Panc1 (cell line): ENCODE measurements around the gene C2CD3. TPM values are rescaled to one million over a fixed set of nuclear protein-coding genes. Genes with fewer than 3 reads are reported as not detected.

Experiments used
- ATAC-seq: fragments of 200-7000 bp; cut with Tn5 transposase; 2 replicates; pipeline ENCODE4 v1.9.1; 2020; ENCODE audit warnings: mild to moderate bottlenecking, moderate library complexity
- BruUV-seq: library from RNA; stranded (reverse); fragments of 400-500 nt; replicated peaks from 2 replicates; lab custom pipeline; 2021; lab: Mats Ljungman, UMichigan
- CTCF ChIA-PET: fragments of 300-600 bp; sonication (Branson Sonifier 250); formaldehyde crosslinking; loops from one replicate; lab custom pipeline; 2022; ENCODE audit warnings: antibody characterized with exemption; lab: Charles Lee
- POLR2A ChIA-PET: fragments of 300-600 bp; sonication (Branson Sonifier 250); formaldehyde crosslinking; loops from one replicate; lab custom pipeline; 2022; ENCODE audit warnings: antibody characterized with exemption; lab: Charles Lee
- DNase-seq: peaks from one replicate; pipeline ENCODE4 v3.0.0-alpha.2; 2010; ENCODE audit warnings: low read depth, low spot score
- H3K27ac ChIP-seq: 2 replicates; pipeline ENCODE4 v1.5.1; 2011; ENCODE audit warnings: mild to moderate bottlenecking, low read length, inconsistent platforms
- H3K27me3 ChIP-seq: fragments of 200-500 bp; sonication (Bioruptor generic); 2 replicates; pipeline ENCODE4 v1.6.0; 2014; ENCODE audit warnings: low read length, inconsistent platforms; ENCODE audit not compliant: control insufficient read depth, insufficient read depth
- H3K36me3 ChIP-seq: fragments of 200-500 bp; sonication (Bioruptor generic); 2 replicates; pipeline ENCODE4 v1.5.1; 2014; ENCODE audit warnings: inconsistent platforms, mild to moderate bottlenecking, low read length, moderate library complexity; ENCODE audit not compliant: control insufficient read depth, insufficient read depth
- H3K4me1 ChIP-seq: 2 replicates; pipeline ENCODE4 v1.5.1; 2011; ENCODE audit warnings: inconsistent platforms, mild to moderate bottlenecking, low read length, moderate library complexity; ENCODE audit not compliant: control insufficient read depth, insufficient read depth
- H3K4me3 ChIP-seq, 2 experiments: 2 replicates each; pipeline ENCODE4 v1.5.1; 2011 to 2012; ENCODE audit warnings: low read depth in 2 of 2, low read length in 2 of 2, mild to moderate bottlenecking in 2 of 2, inconsistent platforms in 1 of 2, moderate library complexity in 1 of 2
- H3K9me3 ChIP-seq: fragments of 200-500 bp; sonication (Bioruptor generic); 2 replicates; pipeline ENCODE4 v1.5.1; 2014; ENCODE audit warnings: low read depth, mild to moderate bottlenecking, inconsistent platforms, low read length, moderate library complexity; ENCODE audit not compliant: control insufficient read depth, insufficient read depth
- POLR2AphosphoS5 ChIP-seq: IDR thresholded peaks from 2 replicates; pipeline ENCODE4 v1.6.1; 2012; ENCODE audit warnings: mild to moderate bottlenecking, low read depth, low read length, moderate library complexity
- REST ChIP-seq, 2 experiments: IDR thresholded peaks; 2 replicates each; pipeline ENCODE4 v1.6.1; 2011 to 2012; ENCODE audit warnings: low read depth in 2 of 2, control low read depth in 1 of 2, low read length in 1 of 2, mild to moderate bottlenecking in 1 of 2, moderate library complexity in 1 of 2; ENCODE audit not compliant: insufficient read depth in 1 of 2
- SIN3A ChIP-seq: IDR thresholded peaks from 2 replicates; pipeline ENCODE4 v1.6.1; 2012; ENCODE audit warnings: low read depth, mild to moderate bottlenecking, low read length, moderate library complexity, borderline replicate concordance; ENCODE audit not compliant: insufficient read depth
- TCF7L2 ChIP-seq: IDR thresholded peaks from 2 replicates; pipeline ENCODE4 v1.6.1; 2011; ENCODE audit warnings: mild to moderate bottlenecking, low read depth, low read length, inconsistent platforms
- in situ Hi-C: cut with HindIII; loops from 2 replicates; pipeline ENCODE4 v1.10.0; 2016; ENCODE audit warnings: low sequenced_read_pairs, low pct_unique_long_range_greater_than_20kb
- intact Hi-C: fragments of 100-400 bp; cut with micrococcal nuclease; formaldehyde crosslinking; loops from one replicate; pipeline ENCODE4 v1.10.0; 2022; ENCODE audit not compliant: unreplicated experiment
- total RNA-seq: library from RNA; stranded (reverse); gene quantifications from one replicate; pipeline ENCODE4 v1.2.1, GENCODE V29; 2021; ENCODE audit not compliant: unreplicated experiment
- TF ChIP-seq, protein P1 (sequence below): fragments of 450-650 bp; IDR thresholded peaks from 2 replicates; pipeline ENCODE4 v1.5.1; 2017; ENCODE audit warnings: mild to moderate bottlenecking

The C2CD3 gene
- total RNA-seq, 1 experiment from 2014 or later: 51.8 TPM

DNA sequence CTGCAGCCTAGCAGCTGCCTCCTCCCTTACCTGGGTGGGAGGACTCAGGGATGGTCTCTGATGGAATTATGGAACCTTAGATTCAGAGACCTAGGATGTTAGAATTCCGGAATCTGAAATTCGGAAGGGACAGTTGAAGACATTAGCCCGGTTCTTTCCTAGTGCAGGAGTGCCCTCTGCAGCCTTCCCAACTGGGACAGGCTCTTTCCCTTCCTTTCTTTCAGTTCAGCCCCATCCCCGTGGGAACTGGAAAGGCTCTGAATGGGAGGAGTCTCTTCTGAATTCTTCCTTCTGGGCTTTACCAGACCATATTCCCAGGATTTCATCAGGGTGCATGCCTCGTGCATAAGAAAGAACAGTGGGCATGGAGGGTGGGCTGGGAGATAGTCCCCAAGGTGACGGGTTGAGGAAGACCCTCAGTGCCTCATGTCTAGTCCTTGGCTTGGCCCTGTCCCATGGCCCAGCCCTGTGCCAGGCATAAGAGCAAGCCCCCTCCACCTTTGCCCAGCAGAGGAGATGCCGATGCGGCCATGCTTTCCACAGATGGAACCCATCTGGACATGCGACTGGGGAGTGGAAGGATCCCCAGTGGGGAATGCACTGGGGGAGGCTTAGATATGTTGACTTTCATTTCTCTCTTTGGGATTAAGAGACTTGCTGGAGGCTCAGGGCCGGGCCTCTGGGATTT is 205.6 kb downstream of the C2CD3 start:
- Histone ChIP-seq H3K4me1 (peaks cover 9% of the 10 kb centered on the region), H3K36me3 (no peaks in the 10 kb centered on the region), H3K27ac (no peak overlapping the region), H3K9me3 (no peaks in the 10 kb centered on the region), H3K4me3 (0 out of 4 replicates have a peak overlapping the region, but pooled peaks of 1 of the 2 experiments have one; percentile 25), H3K27me3 (no peaks in the 10 kb centered on the region)
- ChIA-PET POLR2A (interaction anchor here (0.7 kb wide), 1 partner anchor 56 kb away, joined by 4 read pairs; no protein-coding TSS in a partner anchor), CTCF (interaction anchor here (0.5 to 0.7 kb wide), 2 partner anchors 34 to 47 kb away, joined by 3 read pairs; no protein-coding TSS in a partner anchor)
- TF ChIP-seq POLR2AphosphoS5 (no peak), TCF7L2 (no peak), REST (IDR thresholded peaks at IDR 0.05; ENCODE audit: insufficient read depth in 1 of 2, low read depth in 2 of 2, low read length in 1 of 2) (no peak), SIN3A (no peak)
- TF ChIP-seq, protein P1, sequence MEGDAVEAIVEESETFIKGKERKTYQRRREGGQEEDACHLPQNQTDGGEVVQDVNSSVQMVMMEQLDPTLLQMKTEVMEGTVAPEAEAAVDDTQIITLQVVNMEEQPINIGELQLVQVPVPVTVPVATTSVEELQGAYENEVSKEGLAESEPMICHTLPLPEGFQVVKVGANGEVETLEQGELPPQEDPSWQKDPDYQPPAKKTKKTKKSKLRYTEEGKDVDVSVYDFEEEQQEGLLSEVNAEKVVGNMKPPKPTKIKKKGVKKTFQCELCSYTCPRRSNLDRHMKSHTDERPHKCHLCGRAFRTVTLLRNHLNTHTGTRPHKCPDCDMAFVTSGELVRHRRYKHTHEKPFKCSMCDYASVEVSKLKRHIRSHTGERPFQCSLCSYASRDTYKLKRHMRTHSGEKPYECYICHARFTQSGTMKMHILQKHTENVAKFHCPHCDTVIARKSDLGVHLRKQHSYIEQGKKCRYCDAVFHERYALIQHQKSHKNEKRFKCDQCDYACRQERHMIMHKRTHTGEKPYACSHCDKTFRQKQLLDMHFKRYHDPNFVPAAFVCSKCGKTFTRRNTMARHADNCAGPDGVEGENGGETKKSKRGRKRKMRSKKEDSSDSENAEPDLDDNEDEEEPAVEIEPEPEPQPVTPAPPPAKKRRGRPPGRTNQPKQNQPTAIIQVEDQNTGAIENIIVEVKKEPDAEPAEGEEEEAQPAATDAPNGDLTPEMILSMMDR: no peak
- ATAC-seq: peak; percentile 37; the same call in 1 of the 2 replicates
- no peak for DNase-seq
- in situ Hi-C loops: no loop called here
- BruUV-seq: no TSS peak
- intact Hi-C loops: loop anchor here (10.0 kb wide), 1 partner anchor 130 kb away; no protein-coding TSS in a partner anchor

GRCh38 chr11:73963861-73964260 is 206.9 kb downstream of the C2CD3 start:
- H3K4me3 ChIP-seq: no peak overlapping the region
- peaks cover 9% of the 10 kb centered on the region for H3K4me1 ChIP-seq
- intact Hi-C loops (loop anchor here (10.0 kb wide), 1 partner anchor 131 kb away; no protein-coding TSS in a partner anchor), in situ Hi-C loops (no loop called here)
- no peaks in the 10 kb centered on the region for H3K27me3 ChIP-seq
- TF ChIP-seq, protein P1: no peak
- TF ChIP-seq REST (IDR thresholded peaks at IDR 0.05; ENCODE audit: insufficient read depth in 1 of 2, low read depth in 2 of 2, low read length in 1 of 2): no peak
- no peak for TF ChIP-seq TCF7L2
- no peak for TF ChIP-seq SIN3A
- no peak for TF ChIP-seq POLR2AphosphoS5
- no peak for DNase-seq
- H3K27ac ChIP-seq: 0 out of 2 replicates have a peak overlapping the region, but pooled peaks have one; percentile 8
- CTCF ChIA-PET: interaction anchor here (0.6 to 1.2 kb wide), 4 partner anchors 32 to 292 kb away, joined by 3 to 6 read pairs (median 4); partner anchors contain the start of gene C2CD3
- H3K9me3 ChIP-seq: no peaks in the 10 kb centered on the region
- no peak for ATAC-seq
- no peaks in the 10 kb centered on the region for H3K36me3 ChIP-seq
- POLR2A ChIA-PET: no interaction called here
- BruUV-seq: no TSS peak
